LNCAP (cell line): Measurements from ENCODE around the gene SMIM35.

ENCODE experiments used
- TF ChIP-seq, protein P1 (sequence below): fragments of 450-650 bp; IDR thresholded peaks from 2 replicates; pipeline ENCODE4 v1.5.1; 2017; ENCODE audit warnings: mild to moderate bottlenecking

Gene SMIM35

DNA sequence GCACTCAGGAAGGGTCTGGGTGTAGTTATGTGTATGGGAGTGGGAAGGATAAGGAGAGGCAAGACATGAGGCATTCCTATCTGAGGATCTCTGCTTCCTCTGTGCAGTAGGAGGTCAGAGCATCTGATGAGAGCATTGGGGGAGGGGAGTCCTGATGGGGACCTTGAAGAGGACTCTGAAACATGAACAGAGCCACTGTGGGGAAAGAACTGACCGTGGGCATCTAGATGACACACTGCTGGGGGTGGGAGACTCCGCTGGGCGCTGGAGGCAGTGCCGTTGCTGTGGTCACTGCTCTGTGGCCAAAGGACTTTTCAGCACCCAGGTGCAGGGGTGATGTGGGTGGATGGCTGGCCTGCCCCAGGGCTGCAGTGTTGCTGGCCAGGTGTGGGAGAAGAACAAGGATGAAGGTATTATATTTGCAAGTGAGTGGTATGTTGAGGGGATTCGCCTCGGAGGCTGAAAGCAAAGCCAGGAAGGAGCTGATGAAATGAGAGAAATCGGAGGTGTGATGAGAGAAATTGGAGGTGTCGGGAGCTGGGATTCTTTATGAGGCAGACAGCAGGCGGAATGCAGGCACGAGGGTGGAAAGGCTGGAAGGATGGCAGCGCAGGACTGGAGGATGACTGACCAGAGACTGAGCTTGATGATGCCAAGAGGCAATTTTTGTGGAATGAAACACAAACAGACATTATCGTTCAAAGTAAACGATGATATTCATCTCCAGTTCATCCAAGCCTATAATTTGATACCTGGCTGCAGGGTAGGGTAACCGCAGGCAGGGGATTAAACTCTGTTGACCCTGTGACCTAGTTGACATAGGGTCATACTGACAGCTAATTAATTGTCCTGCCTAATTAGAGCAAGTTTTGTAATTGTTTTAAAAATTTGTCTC lies 29.3 kb downstream of the SMIM35 start:
- TF ChIP-seq, protein P1, sequence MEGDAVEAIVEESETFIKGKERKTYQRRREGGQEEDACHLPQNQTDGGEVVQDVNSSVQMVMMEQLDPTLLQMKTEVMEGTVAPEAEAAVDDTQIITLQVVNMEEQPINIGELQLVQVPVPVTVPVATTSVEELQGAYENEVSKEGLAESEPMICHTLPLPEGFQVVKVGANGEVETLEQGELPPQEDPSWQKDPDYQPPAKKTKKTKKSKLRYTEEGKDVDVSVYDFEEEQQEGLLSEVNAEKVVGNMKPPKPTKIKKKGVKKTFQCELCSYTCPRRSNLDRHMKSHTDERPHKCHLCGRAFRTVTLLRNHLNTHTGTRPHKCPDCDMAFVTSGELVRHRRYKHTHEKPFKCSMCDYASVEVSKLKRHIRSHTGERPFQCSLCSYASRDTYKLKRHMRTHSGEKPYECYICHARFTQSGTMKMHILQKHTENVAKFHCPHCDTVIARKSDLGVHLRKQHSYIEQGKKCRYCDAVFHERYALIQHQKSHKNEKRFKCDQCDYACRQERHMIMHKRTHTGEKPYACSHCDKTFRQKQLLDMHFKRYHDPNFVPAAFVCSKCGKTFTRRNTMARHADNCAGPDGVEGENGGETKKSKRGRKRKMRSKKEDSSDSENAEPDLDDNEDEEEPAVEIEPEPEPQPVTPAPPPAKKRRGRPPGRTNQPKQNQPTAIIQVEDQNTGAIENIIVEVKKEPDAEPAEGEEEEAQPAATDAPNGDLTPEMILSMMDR, result no peak

DNA sequence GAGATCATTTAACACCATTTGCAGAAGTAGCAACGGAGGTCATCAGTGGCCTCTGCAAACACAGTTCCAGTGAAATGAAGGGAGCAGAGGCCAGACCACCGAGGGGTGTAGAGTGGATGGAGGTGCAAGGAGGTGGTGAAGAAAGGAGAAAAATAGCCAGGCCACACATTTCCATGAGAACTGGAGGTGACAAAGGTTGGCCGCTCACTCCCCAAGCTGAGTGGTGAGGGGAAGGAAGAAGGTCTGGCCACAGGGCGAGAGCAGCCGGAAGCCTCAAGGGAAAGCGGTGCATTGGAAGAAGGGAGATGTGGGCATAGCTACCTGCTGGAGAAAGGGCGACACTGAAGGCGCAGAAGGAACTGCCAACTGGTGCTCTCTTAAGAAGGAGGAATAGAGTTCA lies 30.0 kb downstream of the SMIM35 start:
- TF ChIP-seq, protein P1, result no peak

DNA sequence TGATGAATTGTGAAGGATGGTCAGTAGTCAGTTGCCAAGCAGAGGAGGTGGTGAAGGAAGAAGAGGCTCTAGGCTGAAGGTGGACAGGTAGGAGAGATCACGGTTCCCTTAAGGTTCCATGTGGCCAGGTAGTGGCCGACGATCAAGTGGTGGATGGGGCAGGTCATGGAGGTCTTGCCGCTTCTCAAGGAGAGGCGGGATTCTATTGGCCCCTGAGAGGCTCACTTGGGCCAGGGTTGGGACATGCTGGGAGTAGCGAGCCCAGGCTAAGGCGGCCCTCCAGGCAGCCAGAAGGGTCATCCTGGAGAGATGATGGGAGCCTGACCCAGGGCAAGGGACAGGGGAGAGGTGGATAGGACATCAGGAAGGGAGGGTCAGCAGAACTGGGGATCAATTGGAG lies 30.8 kb downstream of the SMIM35 start:
- TF ChIP-seq, protein P1, result no peak

DNA sequence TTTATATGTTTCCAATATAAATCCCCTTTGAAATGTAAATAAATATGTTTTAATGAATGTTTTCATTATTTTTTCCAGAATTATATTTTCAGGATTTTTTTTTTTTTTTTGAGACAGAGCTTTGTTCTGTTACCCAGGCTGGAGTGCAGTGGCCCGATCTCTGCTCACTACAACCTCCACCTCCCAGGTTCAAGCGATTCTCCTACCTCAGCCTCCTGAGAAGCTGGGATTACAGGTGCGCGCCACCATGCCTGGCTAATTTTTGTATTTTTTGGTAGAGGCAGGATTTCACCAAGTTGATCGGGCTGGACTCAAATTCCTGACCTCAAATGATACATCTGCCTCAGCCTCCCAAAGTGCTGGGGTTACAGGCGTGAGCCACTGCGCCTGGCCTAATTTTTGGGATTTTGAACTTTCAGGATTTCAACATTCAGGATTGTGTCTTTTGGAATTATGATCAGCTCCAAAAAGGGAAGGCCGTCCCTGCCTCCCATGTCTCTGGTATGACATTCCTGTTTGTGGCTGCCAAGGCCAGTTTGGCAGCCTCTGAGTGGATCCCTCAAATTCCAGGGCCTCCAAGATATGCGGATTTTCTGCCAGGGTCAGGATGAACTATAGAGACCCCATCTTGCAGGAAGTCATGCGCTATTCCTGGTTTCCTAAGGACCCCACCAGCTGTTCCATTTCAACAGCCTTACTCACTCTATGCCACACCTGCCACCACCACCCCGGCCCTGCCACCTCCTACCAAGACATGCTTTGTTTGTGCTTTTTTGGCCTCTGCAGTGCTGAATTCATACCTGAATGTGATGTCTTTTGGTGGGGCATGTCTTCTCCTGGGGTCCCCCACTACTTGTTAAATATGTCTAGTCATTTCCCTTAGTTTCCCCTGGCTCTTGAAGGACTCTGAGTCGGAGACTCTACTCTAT lies 31.8 kb downstream of the SMIM35 start:
- TF ChIP-seq, protein P1, result no peak

DNA sequence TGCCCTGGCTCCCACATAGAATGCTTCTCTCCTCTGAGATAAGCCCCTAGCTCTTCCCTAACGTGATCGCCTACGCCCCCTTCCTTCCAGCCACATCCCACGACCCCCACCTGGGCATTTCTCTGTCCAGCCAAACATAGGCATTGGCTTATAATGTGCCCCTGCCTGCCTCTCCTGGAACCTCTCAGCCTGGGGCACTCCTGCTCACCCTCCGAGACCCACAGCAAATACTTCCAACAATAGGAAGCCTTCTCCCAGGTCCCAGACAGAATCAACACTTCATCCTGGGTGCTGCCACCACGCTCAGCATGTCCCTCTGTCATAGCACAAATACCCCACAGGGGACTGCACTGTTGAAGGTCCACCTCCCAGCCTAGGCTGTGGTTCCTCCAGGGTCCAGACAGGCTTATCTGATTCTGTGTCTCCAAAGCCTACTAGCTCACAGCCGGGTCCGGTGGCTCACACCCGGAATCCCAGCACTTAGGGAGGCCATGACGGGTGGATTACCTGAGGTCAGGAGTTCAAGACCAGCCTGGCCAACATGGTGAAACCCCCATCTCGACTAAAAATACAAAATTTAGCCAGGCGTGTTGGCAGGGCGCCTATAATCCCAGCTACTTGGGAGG lies 34.1 kb downstream of the SMIM35 start:
- TF ChIP-seq, protein P1, result no peak

DNA sequence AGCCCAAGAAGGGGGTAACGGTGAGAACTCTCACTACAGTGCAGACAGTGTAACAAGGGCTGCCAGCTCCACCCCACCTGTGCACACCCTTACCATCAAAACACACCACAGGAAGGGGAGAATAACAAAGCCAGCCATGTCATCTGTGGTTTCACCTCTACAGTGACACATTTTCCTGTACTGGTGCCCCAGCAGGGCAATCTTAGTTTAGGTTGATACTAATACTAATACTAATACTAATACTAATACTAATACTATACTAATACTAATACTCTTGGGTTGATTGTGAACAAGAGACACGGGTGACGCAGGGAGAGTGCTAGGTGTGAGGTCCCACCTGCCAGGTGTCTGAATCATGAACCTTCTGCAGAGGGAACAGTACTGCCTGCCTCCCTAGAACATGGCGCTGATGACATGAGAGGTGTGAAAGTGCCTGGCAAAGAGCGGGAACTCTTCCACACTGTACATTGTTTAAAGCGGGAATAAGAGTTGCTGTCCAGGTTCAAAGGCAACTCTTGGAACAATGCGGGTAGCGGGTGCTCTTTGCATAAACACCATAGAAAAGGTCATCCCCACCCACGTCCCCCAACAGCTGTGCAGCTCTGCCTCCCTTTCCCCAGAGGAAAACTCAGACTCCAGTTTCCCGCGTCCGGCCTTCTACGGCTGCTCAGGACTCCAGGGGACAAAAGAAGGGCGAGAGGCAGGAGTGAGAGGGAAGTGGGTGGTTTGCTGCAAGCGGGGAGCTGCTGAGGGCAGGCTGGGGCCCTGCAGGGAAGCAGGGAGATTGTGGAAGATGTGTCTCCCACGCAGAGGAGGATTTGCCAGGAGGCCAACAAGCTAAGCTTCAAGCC lies 34.9 kb downstream of the SMIM35 start:
- TF ChIP-seq, protein P1, result no peak
